Erythroblast (primary cell): Measurements from ENCODE around the gene PCDHGA6.

ENCODE experiments used
- GATA1 ChIP-seq: IDR thresholded peaks from 2 replicates; pipeline ENCODE4 v1.6.1; 2011; ENCODE audit warnings: low read depth, mild to moderate bottlenecking, control low read depth, low read length, moderate library complexity
- POLR2A ChIP-seq: IDR thresholded peaks from 2 replicates; pipeline ENCODE4 v1.6.1; 2011; ENCODE audit warnings: mild to moderate bottlenecking, low read length

DNA sequence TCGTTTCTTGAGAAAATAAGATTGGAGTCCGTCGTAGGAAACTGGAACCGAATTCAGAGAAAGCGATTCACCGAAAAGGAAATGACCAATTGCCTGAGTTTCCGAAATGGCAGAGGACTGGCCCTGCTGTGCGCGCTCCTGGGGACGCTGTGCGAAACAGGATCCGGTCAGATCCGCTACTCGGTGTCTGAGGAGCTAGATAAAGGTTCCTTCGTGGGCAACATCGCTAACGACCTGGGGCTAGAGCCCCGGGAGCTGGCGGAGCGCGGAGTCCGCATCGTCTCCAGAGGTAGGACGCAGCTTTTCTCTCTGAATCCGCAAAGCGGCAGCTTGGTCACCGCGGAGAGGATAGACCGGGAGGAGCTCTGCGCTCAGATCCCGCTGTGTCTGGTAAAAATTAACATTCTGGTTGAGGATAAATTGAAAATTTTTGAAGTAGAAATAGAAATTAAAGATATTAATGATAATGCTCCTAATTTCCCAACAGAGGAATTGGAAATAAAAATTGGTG lies 29.7 kb upstream of the PCDHGA6 start:
- TF ChIP-seq POLR2A, result no peak
- TF ChIP-seq GATA1, result no peak
